Measurements from ENCODE around the gene PCMTD2. TPM values are rescaled to one million over a fixed set of nuclear protein-coding genes. Genes with fewer than 3 reads are reported as not detected.

Gene PCMTD2
- total and polyA plus RNA-seq, 2 of the 13 experiments (the other 11 are each of a cell fraction or from before 2014, with no cell fraction given) = 47.0 to 76.9 TPM

DNA sequence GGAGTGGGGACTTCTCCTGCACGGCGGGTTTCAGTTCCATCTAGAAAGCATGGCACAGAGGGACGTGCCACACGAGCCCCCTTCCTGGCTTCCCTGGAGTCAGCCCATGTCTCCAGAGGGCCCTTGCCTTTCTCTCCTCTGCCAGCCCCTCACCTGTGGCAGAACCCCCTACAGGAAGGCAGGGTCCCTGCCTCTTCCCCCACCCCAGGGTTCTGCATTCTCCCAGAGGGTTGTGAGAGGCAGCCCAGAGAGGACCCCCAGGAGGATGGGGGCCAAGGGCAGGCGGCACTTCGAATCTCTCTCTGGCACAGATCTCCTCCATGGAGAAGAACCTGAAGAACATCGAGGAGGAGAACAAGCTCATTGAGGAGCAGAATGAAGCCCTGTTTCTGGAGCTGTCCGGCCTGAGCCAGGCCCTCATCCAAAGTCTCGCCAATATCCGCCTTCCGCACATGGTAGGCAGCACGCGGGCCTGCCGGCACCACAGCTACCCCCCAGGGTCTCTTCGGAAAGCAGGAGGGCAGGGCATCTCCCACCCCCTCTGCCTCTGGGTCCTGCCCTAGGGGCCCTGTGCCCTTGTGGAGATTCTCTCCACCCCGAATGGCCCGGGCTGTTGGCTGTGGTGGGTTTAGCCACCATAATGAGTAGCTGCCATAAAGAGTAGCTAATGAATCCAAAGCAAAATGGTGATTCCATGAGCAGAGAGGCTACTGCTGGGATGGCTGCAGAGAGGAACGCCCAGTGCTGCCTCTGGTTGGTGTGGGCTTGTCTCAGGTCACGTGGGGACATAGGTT, 15.9 kb upstream of the PCMTD2 start:
- ChIA-PET CTCF (ENCODE audit: low intra/inter-chr PET ratio, low total read pairs) (interaction anchor here (2.9 kb wide), 1 partner anchor 46 kb away, joined by 9 read pairs; no protein-coding TSS in a partner anchor), POLR2A (interaction anchor here (0.6 to 9.6 kb wide), 2 partner anchors 15 to 19 kb away, joined by 3 to 157 read pairs; partner anchors contain the start of gene PCMTD2)
- H2AFZ ChIP-seq (ENCODE audit: low read length) = no peak overlapping the region
- in situ Hi-C loops (cut with HindIII; ENCODE audit: extremely low pct_ligation_motif_present, low pct_unique_long_range_greater_than_20kb) (no loop called here), intact Hi-C loops (cut with micrococcal nuclease; ENCODE audit: unreplicated experiment) (no loop called here)
- WGBS (ENCODE audit: low lambda C conversion rate) = 90% methylated on average over 19 of the region's 19 CpGs
- H3K79me2 ChIP-seq (ENCODE audit: insufficient read depth, low read length) = no peaks in the 10 kb centered on the region
- DNase-seq (ENCODE audit: low spot score) = no peak
- H3K36me3 ChIP-seq (replicated peaks in 1 of 2; ENCODE audit: control insufficient read depth in 1 of 2, insufficient read depth in 2 of 2, low read length in 2 of 2) = no peaks in the 10 kb centered on the region
- no peak for FAIRE-seq
- no peak overlapping the region; the same call in 1 of the 2 replicates for H3K9ac ChIP-seq (ENCODE audit: insufficient read depth, low read depth, low read length)
- H3K4me2 ChIP-seq (ENCODE audit: low read depth, low read length) = no peak overlapping the region
- H3K27ac ChIP-seq (ENCODE audit: extremely low read length, insufficient read depth, low read length) = peak overlapping the region; percentile 69
- ATAC-seq = no peak
- TF ChIP-seq, protein P1, sequence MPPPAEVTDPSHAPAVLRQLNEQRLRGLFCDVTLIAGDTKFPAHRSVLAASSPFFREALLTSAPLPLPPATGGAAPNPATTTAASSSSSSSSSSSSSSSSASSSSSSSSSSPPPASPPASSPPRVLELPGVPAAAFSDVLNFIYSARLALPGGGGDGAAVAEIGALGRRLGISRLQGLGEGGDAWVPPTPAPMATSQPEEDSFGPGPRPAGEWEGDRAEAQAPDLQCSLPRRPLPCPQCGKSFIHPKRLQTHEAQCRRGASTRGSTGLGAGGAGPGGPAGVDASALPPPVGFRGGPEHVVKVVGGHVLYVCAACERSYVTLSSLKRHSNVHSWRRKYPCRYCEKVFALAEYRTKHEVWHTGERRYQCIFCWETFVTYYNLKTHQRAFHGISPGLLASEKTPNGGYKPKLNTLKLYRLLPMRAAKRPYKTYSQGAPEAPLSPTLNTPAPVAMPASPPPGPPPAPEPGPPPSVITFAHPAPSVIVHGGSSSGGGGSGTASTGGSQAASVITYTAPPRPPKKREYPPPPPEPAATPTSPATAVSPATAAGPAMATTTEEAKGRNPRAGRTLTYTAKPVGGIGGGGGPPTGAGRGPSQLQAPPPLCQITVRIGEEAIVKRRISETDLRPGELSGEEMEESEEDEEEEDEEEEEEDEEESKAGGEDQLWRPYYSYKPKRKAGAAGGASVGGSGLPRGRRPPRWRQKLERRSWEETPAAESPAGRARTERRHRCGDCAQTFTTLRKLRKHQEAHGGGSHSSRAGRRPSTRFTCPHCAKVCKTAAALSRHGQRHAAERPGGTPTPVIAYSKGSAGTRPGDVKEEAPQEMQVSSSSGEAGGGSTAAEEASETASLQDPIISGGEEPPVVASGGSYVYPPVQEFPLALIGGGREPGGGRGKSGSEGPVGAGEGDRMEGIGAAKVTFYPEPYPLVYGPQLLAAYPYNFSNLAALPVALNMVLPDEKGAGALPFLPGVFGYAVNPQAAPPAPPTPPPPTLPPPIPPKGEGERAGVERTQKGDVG (CRISPR knock-in tag; IDR thresholded peaks at IDR 0.05; ENCODE audit: borderline replicate concordance) = 0 out of 2 replicates have a peak, but pooled peaks have one; percentile 12
- TF ChIP-seq ZNF839 (CRISPR knock-in tag; IDR thresholded peaks at IDR 0.05; ENCODE audit: borderline replicate concordance) (0 out of 2 replicates have a peak, but pooled peaks have one; percentile 52), ZNF891 (CRISPR knock-in tag; IDR thresholded peaks at IDR 0.05) (0 out of 2 replicates have a peak, but pooled peaks have one; percentile 1), MTA3 (CRISPR knock-in tag; IDR thresholded peaks at IDR 0.05) (no peak)
- TF ChIP-seq, protein P2, sequence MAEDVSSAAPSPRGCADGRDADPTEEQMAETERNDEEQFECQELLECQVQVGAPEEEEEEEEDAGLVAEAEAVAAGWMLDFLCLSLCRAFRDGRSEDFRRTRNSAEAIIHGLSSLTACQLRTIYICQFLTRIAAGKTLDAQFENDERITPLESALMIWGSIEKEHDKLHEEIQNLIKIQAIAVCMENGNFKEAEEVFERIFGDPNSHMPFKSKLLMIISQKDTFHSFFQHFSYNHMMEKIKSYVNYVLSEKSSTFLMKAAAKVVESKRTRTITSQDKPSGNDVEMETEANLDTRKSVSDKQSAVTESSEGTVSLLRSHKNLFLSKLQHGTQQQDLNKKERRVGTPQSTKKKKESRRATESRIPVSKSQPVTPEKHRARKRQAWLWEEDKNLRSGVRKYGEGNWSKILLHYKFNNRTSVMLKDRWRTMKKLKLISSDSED (CRISPR knock-in tag; IDR thresholded peaks at IDR 0.05) = 0 out of 2 replicates have a peak, but pooled peaks have one; percentile 71
- TF ChIP-seq, protein P3, sequence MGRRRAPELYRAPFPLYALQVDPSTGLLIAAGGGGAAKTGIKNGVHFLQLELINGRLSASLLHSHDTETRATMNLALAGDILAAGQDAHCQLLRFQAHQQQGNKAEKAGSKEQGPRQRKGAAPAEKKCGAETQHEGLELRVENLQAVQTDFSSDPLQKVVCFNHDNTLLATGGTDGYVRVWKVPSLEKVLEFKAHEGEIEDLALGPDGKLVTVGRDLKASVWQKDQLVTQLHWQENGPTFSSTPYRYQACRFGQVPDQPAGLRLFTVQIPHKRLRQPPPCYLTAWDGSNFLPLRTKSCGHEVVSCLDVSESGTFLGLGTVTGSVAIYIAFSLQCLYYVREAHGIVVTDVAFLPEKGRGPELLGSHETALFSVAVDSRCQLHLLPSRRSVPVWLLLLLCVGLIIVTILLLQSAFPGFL (CRISPR knock-in tag; IDR thresholded peaks at IDR 0.05) = no peak
- no peaks in the 10 kb centered on the region for H4K20me1 ChIP-seq (ENCODE audit: insufficient read depth, low read length)
- peaks cover 90% of the 10 kb centered on the region for H3K4me1 ChIP-seq (ENCODE audit: insufficient read depth, low read length)
- no peak overlapping the region for H3K4me3 ChIP-seq (replicated peaks in 1 of 3; ENCODE audit: insufficient read depth in 1 of 3, low read depth in 2 of 3, low read length in 3 of 3)
- no peaks in the 10 kb centered on the region; a peak in 1 of 5 replicates for H3K27me3 ChIP-seq (ENCODE audit: control insufficient read depth in 1 of 2, insufficient read depth in 2 of 2, low read length in 2 of 2)
- H3K9me3 ChIP-seq (ENCODE audit: low read length) = no peaks in the 10 kb centered on the region
- BruUV-seq (replicated peaks) = no TSS peak
